GM13976 (cell line): Measurements from ENCODE around the gene CFAP57.

Experiments
- DNase-seq: peaks from one replicate; pipeline ENCODE4 v3.0.0; 2012; ENCODE audit warnings: low spot score
- CTCF ChIP-seq: IDR thresholded peaks from 2 replicates; pipeline ENCODE4 v1.5.1; 2012; ENCODE audit warnings: borderline replicate concordance, mild to moderate bottlenecking; ENCODE audit not compliant: insufficient read depth; ENCODE audit errors: extremely low read depth, missing control alignments, control extremely low read depth
- in situ Hi-C: fragments of 300-500 bp; cut with MboI; formaldehyde crosslinking; loops from one replicate; pipeline ENCODE4 v1.12.0; 2022; ENCODE audit warnings: low sequenced_read_pairs, mixed read lengths, inconsistent platforms; ENCODE audit not compliant: unreplicated experiment

CFAP57 gene

DNA sequence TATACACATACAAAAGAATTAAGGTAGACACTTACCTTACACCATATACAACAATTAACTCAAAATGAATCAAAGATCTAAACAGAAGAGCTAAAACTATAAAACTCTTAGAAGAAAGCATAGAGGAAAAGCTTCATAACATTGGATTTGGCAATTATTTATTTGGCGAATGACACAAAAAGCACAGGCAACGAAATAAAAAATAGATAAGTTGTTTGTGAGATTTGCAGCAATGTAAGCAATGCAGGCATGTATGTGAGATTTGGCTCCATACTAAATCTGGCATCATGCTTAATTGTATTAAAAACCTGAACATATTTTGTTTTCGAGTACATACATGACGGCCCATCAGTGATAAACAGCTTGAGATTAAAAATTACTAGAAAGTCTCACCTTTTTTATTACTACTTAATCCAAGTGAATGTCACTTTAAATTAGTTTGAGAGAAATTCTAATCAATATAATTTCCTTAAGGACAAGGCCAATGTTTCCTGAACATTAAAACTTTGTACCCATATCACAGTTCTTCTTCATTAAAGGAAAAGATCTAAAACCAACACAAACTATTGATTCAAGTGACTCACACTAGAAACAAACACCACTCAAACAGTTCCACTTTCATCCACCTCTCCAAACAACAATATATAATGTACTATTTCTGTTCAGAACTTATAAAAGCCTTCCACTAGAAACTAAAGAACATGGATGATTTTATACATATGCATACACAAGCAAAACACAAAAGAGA lies 74.5 kb downstream of the CFAP57 start:
- DNase-seq, result no peak
- in situ Hi-C loops, result loop anchor here (25.0 kb wide), 2 partner anchors 116 to 691 kb away; partner anchors contain the start of genes ARTN, CDC20, ELOVL1 and IPO13
- TF ChIP-seq CTCF, result no peak

- in situ Hi-C loops, result loop anchor here (25.0 kb wide), 2 partner anchors 115 to 690 kb away; partner anchors contain the start of genes ARTN, CDC20, ELOVL1 and IPO13
- DNase-seq, result no peak
- no peak for TF ChIP-seq CTCF
Observed at GRCh38 chr1:43247256-43247921, 75.3 kb downstream of the CFAP57 start.

- in situ Hi-C loops, result no loop called here
- no peak for TF ChIP-seq CTCF
- DNase-seq, result no peak
Observed at GRCh38 chr1:43250351-43250761, 78.2 kb downstream of the CFAP57 start.

- no peak for TF ChIP-seq CTCF
- DNase-seq, result no peak
- in situ Hi-C loops, result no loop called here
Observed at GRCh38 chr1:43251024-43251423, 78.9 kb downstream of the CFAP57 start.

- TF ChIP-seq CTCF, result no peak
- no peak for DNase-seq
- in situ Hi-C loops, result no loop called here
Observed at GRCh38 chr1:43252225-43252624, 80.1 kb downstream of the CFAP57 start.

DNA sequence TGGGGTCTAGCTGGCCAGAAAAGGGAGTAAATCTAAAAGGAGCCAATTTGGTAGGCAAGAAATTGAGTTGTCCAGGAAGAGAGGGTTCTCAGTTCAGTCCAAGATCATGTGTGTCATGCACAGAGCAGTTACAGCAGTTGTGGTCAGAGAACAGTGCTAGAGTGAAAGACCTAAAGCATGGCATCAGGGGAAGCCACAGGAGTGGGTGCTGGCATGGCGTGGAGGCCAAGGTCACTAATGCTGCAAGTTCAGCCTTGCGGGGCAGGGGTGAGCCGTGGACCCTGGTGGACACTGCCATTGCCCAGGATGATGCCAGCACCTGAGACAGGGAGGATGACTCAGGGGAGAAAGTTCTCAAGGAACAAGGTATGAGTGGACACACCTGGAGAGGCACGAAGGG lies 81.0 kb downstream of the CFAP57 start:
- in situ Hi-C loops, result no loop called here
- DNase-seq, result no peak
- no peak for TF ChIP-seq CTCF
